SKM-1 treated with dmso at 0.1 percent for 144 hours (cell line): ENCODE measurements around the gene ACOT12.
"Not testable (repeated sequence)": the region's sequence is repeated elsewhere in the genome, so short reads cannot be mapped to it uniquely, and the experiment has no call there.

Source experiments
- DNase-seq: peaks from one replicate; lab custom pipeline; 2025; ENCODE audit not compliant: unreplicated experiment; lab: John Stamatoyannopoulos, UW

ACOT12 gene

GRCh38 chr5:81393783-81394718, at the start of gene ACOT12:
ACOT12 (minus strand) TSS chr5:81394134; CDS start chr5:81394114, 20 bp downstream.
- no peak for DNase-seq

DNA sequence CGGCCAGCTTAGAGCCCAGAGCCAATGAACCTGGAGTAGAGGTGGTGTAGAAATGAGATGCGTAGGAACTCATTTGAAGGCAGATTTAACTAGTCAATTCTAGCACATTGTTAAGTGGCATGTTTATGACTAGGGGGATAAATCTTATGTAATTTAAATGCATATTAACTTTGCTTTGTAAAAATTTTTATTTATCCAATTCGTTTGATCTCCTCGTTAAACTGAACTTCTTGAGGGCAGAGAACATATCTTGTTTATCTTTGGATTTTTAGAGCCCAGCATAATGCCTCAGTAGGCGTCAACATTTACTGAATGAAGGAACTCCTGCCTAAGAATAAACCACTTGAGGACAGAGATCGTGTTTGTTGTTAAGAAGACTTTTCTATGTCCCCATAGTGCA, 41.1 kb upstream of the ACOT12 start:
- no peak for DNase-seq

GRCh38 chr5:81429985-81430384, 36.1 kb upstream of the ACOT12 start:
- no peak for DNase-seq

GRCh38 chr5:81429363-81429762, 35.4 kb upstream of the ACOT12 start:
- no peak for DNase-seq

DNA sequence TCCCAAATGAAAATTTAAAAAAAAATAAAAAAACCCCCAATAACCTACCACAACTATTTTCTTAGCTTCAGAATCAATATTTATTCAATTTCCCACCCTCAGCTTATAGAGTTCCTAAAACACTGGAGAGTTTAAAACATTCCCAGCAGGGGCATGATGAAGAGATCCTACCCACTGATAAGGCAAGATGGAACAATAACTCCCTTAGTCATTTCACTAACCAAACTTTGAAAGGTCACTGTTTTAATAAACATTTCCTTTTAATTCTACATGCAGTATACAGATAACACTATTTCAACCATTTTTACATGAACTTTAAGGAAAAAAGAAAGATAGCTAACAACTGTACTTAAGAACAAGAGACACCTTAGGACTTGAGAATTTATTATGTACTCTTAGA, 34.9 kb upstream of the ACOT12 start:
- DNase-seq: no peak

- DNase-seq: no peak
These were observed 34.5 kb upstream of the ACOT12 start for GRCh38 chr5:81428446-81428845.

DNA sequence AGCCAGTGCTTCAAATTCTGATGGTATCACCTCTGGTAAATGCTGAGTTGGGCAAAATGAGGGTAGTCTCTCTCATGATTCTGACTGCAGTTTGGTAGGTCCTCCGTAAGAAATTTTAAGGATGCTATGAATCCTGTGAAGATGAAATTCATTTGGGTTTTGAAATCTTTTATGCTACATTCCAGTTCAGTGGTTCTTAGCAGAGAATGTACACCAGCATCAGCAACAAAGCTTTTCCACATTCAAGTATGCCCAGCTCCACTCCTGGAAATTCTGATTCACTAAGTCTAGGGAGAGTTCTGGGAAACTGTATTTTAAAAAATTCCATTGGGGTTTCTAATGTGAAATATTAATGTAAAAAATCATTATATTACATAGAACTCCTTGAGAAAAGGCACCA, 33.6 kb upstream of the ACOT12 start:
- no peak for DNase-seq

DNA sequence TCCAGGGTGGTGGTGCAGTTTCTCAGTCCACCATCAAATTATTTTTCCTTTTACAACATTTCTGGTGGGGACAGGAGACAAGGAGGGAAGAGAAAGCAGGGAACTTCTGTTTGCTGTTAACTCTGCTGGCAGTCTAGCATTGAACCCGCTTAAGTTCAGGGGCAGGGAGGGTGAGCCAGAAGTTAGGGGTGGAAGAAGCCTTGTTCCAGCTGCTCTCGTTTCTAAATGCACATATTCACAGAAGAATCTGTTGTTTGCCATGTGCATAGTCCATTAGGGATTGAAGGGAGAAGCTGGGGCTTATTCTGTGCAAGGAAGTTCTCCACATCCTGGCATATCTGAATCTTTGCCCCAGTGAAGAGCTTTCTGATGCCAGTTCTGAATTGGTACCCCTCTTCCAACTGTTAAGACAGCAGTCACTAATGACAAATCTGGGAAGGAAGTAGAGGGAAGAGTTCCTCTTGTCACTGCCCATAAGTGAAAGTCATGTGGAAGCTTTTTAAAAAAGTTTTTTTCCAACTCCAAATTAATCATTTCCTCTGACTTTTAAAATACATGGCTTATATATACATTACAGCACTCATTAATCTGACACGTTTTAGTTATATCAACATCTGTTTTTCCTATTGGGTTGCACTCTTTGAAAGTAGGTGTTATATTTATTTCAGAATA, 32.6 kb upstream of the ACOT12 start:
- no peak for DNase-seq

DNA sequence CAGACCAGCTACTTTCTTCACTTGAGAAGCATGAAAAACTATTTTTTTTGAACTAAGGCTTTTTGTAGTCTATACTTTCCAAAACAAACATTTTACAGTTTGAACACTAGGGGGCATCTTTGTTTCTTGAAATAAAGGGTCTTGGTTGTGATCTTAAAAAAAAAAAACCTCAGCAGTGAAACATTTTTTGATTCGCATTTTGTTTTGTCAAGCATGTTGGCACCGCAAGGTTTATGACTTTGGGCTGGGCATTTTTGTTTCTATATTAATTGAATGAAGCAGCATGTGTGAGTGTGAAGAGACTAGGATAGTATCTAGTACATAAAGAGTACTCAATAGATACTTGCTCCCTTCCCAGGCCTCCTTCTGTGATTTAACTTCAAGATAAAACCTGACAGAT, 31.6 kb upstream of the ACOT12 start:
- peak; percentile 8 for DNase-seq

GRCh38 chr5:81424728-81425127, 30.8 kb upstream of the ACOT12 start:
- no peak for DNase-seq

- no peak for DNase-seq
These were observed 28.7 kb upstream of the ACOT12 start for GRCh38 chr5:81422671-81423070.

DNA sequence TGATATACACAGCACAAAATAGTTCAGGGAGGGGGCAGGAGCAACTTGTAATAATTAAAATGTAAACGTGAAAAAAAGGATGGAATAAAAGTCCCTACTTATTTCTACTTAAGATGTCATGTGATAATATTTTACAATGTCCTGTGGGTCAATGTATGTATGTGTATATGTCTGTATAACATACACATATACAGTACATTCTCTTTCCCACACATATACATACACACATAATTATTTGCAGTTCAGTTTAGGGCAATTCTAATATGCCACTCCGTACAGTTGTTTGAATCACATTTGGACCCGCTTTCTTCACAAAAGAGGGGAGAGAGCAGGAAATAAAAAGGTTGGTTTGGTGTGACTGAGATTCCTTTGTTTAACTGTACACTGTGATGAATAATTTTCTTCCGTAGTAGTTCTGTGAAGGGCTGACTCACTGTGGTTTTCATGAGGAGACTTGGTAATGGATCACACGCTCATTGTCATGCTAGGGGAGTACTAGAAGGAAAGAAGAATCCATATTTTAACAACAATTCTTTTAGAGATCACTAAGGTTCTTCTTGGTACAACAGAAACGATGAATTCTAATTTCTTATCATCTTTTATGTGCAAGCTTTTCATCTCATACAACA, 26.2 kb upstream of the ACOT12 start:
- DNase-seq: no peak

- DNase-seq: no peak
These were observed 24.7 kb upstream of the ACOT12 start for GRCh38 chr5:81418606-81419005.

- DNase-seq: no peak
These were observed 23.1 kb upstream of the ACOT12 start for GRCh38 chr5:81417052-81417451.

GRCh38 chr5:81409896-81410295, 16.0 kb upstream of the ACOT12 start:
- DNase-seq: no peak

- no peak for DNase-seq
These were observed 15.4 kb upstream of the ACOT12 start for GRCh38 chr5:81409361-81409760.

GRCh38 chr5:81408496-81408895, 14.6 kb upstream of the ACOT12 start:
- no peak for DNase-seq

- not testable (repeated sequence) for DNase-seq
These were observed 13.9 kb upstream of the ACOT12 start for GRCh38 chr5:81407811-81408210.

- DNase-seq: no peak
These were observed 11.4 kb upstream of the ACOT12 start for GRCh38 chr5:81405126-81405891.

GRCh38 chr5:81402192-81402930, 8.4 kb upstream of the ACOT12 start:
- DNase-seq: no peak
